GM12865 (cell line): Measurements from ENCODE around the gene PRAC1.

Experiments used
- DNase-seq: peaks from one replicate; pipeline ENCODE4 v3.0.0; 2010; ENCODE audit warnings: low read depth
- H3K4me3 ChIP-seq: 2 replicates; pipeline ENCODE4 v1.5.1; 2011; ENCODE audit warnings: mild to moderate bottlenecking, low read depth, low read length, control low read depth
- TF ChIP-seq, protein P1 (sequence below): IDR thresholded peaks from 2 replicates; pipeline ENCODE4 v1.5.1; 2011; ENCODE audit warnings: low read length, control low read depth, low read depth, inconsistent platforms; ENCODE audit not compliant: insufficient read depth; ENCODE audit errors: missing control alignments

The PRAC1 gene

DNA sequence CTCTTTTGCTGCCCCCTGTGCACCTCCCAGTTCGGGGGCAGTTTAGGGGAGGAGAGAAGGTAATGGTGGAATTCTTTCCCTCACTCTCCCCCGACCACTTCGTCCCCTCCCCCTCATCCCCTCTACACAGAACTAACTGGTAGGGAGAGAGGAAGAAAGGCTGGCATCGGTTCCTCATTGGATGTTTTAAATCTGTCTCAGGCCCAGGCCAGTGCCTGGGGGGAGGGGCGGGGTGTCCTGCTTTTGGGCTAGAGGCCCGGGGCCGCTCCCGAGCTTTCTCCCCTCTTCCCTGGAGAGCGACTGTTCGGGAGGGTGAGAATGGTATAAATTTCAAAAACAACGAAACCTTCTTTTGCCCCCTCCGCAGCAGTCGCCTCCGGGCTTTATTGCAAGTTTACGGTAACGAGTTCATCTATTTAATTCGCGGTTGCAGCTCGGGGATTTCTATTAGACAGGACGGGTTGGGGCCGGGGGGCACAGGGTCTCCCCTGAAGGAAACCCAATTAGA lies 651 bp upstream of the PRAC1 start, which contains the start of gene PRAC2:
Gene PRAC2 (plus strand): TSS at position 271 of the 508 bp plus-strand sequence. CDS start 1,226 bp downstream, outside the sequence.
- TF ChIP-seq, protein P1, sequence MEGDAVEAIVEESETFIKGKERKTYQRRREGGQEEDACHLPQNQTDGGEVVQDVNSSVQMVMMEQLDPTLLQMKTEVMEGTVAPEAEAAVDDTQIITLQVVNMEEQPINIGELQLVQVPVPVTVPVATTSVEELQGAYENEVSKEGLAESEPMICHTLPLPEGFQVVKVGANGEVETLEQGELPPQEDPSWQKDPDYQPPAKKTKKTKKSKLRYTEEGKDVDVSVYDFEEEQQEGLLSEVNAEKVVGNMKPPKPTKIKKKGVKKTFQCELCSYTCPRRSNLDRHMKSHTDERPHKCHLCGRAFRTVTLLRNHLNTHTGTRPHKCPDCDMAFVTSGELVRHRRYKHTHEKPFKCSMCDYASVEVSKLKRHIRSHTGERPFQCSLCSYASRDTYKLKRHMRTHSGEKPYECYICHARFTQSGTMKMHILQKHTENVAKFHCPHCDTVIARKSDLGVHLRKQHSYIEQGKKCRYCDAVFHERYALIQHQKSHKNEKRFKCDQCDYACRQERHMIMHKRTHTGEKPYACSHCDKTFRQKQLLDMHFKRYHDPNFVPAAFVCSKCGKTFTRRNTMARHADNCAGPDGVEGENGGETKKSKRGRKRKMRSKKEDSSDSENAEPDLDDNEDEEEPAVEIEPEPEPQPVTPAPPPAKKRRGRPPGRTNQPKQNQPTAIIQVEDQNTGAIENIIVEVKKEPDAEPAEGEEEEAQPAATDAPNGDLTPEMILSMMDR = no peak
- DNase-seq = no peak
- no peak within 1 kb of the TSS for H3K4me3 ChIP-seq

DNA sequence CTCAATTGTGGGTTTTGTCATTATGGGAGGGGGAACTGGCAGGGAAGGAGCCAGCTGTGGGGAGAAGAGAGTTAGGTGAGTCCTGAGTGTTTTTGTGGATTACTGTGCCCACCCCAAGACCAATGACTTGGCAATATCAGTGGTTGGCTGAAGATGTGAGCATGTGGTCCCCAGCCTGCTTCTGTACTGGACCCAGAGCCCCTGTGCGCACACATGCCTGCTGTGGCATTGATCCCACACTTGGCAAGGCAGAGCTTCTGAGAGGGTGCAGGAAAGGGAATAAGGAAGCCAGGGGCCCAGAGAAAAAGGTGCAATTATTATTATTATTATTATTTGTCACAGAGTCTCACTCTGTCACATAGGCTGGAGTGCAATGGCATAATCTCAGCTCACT lies 1.3 kb downstream of the PRAC1 start:
- TF ChIP-seq, protein P1 = no peak
- DNase-seq = no peak
- no peak overlapping the region for H3K4me3 ChIP-seq

- TF ChIP-seq, protein P1 = no peak
- no peak overlapping the region for H3K4me3 ChIP-seq
- no peak for DNase-seq
Measured at GRCh38 chr17:48720266-48721008, 1.9 kb downstream of the PRAC1 start.

DNA sequence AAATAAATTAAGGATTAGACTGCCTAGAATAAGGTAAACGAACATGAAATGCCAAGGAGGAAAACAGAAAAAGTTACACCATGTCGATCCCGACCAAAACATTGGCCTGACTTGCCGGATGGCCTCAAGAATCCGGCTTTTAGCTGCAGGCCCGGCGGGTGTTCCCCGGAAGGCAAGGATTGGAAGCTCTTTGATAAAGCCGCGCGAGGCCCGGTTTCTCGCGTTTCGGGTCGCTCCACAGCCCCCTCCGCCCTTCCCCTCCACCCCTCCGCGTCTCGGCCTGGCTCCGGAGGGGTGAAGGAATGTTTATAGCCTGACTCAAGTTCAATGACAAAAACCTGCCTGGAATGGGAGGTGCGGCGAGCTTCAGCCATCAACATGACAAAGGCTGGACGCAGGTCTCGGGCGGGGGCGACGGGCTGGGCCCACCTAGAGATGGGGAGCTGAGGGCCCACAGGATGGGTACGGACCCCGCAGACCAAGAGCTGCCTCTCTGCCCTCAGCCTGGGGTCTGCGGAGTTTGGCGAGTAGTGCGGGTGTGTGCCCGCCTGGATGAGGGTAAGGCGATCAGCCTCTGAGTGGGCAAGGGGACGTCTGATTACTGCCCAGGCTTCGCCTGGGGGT lies 2.6 kb downstream of the PRAC1 start:
- TF ChIP-seq, protein P1 = no peak
- no peak for DNase-seq
- H3K4me3 ChIP-seq = no peak overlapping the region

DNA sequence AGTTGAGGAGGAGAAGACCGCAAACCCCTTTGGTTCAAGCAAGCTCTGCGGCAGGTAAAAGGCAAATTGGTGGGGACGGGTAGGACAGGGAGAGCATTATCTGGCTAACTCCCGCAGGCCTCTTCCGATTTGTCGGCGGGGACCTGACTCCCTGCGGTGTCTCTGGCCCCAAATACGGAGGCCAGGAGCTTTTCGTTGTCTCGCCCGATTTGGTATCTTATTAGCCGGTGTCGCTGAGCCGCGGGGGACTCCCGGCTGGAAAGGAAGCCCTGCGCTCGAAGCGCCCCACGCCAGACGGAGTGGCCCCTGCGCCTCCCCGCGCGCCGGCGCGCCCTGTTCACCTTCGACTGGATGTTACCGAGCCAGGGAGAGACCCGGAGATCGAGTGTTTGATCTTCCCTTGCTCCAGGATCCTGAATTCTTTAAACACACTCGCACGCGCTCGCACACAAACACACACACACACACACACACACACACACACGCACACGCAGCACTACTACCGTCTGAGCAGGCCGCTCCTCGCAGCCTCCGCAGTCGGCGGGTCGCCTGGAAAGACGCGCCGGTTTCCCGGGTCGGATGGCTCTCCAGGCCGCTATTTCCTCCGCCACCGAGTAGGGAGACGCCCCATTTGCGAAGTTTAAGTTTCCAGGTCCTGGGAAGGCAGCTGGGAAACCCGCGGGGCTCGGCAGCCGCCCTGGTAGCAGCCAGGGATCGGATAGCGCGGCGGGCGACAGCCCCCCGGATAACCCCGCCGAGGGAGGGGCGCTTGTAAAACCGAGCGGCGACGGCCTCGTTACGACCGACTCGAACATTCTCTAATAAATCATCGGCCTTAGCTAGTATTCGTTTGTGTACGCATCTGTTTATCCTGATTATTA lies 3.3 kb downstream of the PRAC1 start:
- TF ChIP-seq, protein P1 = no peak
- DNase-seq = no peak
- no peak overlapping the region for H3K4me3 ChIP-seq

- H3K4me3 ChIP-seq = no peak overlapping the region
- no peak for DNase-seq
- TF ChIP-seq, protein P1 = no peak
Measured at GRCh38 chr17:48718227-48718760, 4.0 kb downstream of the PRAC1 start.
